Colon (tissue), 2 donors: ENCODE results near the gene MANEA.
"Not testable (repeated sequence)": the region's sequence is repeated elsewhere in the genome, so short reads cannot be mapped to it uniquely, and the experiment has no call there.

Experiments used
- FAIRE-seq: peaks from 2 replicates; lab custom pipeline; 2012; peaks lifted over from hg19 to GRCh38; lab: Jason Lieb, UNC
- donor health status: control.
- donor health status: control.

The MANEA gene, protein sequence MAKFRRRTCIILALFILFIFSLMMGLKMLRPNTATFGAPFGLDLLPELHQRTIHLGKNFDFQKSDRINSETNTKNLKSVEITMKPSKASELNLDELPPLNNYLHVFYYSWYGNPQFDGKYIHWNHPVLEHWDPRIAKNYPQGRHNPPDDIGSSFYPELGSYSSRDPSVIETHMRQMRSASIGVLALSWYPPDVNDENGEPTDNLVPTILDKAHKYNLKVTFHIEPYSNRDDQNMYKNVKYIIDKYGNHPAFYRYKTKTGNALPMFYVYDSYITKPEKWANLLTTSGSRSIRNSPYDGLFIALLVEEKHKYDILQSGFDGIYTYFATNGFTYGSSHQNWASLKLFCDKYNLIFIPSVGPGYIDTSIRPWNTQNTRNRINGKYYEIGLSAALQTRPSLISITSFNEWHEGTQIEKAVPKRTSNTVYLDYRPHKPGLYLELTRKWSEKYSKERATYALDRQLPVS

GRCh38 chr6:95577304-95578105 lies at the start of gene MANEA:
Gene MANEA (plus strand): TSS chr6:95577535. CDS start chr6:95586440, 8,905 bp downstream.
- FAIRE-seq = no peak

DNA sequence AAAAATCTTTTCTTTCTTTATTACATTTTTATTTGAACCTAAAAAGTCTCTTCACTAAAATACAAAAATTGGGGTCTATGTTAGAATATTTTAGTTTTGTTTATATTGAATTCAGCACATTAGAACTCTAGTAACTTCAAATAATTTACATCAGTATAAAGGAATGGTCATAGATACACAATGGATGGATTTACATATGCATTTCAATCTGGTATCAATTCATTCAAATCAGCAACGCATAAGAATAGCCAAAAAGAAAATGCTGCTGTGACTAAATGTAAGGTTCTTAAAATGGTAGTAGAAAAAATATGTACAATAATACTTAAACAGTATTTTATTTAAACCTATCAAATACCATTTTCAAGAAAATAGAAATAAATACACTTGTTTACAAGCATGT lies 47.6 kb upstream of the MANEA start:
- FAIRE-seq = no peak

- no peak for FAIRE-seq
These were observed 47.0 kb upstream of the MANEA start for GRCh38 chr6:95530176-95530819.

- FAIRE-seq = no peak
These were observed 33.5 kb upstream of the MANEA start for GRCh38 chr6:95543798-95544197.

- no peak for FAIRE-seq
These were observed 32.7 kb upstream of the MANEA start for GRCh38 chr6:95544517-95545225.

DNA sequence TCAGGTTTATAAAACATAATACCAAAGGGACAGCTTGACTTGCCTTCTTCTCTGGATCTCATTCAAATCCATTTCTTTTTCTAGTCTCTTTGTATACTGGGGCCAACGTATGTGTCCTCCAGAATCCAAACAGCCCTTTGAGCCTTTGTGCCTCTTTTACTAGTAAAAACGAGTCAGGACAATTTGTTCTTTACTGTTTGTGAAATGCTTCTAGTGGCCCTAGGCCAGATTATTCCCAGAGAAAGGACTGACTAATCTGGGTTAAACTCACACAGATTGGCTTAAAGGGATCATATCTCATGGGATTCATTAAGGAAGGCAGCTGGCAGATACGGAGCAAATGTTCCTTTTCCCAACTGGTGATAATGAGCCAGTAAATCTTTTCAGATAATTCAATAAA lies 32.1 kb upstream of the MANEA start:
- no peak for FAIRE-seq

- FAIRE-seq = no peak
These were observed 31.6 kb upstream of the MANEA start for GRCh38 chr6:95545686-95546085.

DNA sequence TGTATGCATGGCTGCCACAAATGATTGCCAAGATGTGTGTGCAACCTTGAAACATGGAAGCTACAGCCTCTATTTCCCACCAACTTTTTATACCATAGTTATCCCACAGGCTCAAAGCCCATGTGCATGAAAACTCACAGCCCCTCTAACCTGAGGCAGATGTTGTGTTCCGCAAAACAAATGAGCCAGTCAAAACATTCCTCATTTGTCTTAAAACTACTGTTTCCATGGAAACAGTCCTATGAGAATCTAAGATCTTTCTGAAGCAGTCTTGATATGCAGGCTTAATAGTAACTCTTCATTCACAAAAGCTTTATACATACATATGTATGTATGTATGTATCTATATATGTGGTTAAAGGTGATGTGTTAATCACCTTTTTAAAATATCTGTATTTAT lies 31.2 kb upstream of the MANEA start:
- no peak for FAIRE-seq

DNA sequence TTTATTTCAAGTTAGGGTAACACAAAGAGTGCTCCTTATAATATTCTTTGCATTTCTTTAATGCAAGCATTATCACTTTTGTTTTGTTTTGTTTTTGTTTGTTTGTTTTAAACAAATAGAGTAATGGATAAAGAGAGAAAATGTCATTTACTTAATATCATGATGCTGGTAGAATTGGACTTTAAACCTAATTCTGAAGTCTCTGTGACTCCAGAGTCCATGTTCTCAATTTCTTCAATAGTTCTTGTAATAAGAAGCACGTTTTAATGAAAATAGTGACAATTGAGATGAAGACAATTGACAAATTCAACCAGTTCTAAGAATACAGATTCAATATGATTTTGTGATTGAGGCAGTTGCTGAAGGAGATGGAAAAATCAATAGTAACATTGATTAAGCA lies 30.3 kb upstream of the MANEA start:
- peak; percentile 57 for FAIRE-seq

GRCh38 chr6:95548188-95548786 lies 29.0 kb upstream of the MANEA start:
- FAIRE-seq = no peak

- no peak for FAIRE-seq
These were observed 25.5 kb upstream of the MANEA start for GRCh38 chr6:95551678-95552324.

DNA sequence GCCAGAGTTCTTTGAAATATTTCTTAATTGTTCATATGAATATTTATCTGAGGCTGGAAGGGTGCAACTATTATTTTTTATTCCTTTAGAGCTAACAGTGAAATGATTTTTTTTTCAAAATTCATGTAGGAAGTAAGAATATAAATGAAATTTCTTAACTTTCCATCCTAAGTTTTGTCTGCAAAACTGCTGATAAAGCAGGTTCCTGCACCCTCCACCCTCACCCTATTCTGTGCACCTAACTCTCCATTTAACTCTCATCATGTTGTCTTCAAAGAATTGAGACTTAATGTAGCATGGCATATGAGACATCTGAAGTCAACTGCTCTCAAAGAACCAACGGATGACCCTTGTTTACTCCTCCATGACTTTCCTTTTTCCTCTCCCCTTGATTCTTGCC lies 23.5 kb upstream of the MANEA start:
- no peak for FAIRE-seq

DNA sequence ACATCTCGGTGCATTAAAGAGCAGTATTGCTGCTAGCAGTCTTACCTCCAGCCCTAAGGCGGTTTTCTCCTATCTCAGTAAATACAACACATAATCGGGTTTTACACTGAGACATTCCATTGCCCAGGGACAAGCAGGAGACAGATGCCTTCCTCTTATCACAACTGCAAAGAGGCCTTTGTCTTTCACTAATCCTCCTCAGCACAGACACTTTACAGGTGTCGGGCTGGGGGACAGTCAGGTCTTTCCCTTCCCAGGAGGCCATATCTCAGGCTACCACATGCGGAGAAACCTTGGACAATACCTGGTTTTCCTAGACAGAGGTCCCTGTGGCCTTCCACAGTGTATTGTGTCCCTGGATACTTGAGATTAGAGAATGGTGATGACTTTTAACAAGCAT lies 16.4 kb upstream of the MANEA start:
- not testable (repeated sequence) for FAIRE-seq

DNA sequence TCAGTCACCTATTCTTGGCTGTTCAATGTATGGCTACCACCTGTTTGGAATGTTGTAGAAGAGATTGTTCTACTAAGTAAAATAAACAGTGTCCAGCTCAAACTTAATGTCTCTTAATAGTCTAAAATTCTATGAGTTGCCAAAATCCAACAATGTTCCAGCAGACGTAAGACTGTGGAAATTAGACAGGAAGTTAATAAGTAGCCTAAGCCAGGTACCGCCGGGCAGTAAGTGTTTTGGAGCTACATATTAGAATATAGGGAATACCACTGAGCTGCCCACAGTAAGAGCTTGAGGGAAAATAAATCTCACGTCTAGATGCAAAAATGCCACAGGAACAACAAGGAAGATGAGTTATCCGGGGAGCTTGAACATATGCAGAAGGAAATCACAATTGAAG lies 7.8 kb upstream of the MANEA start:
- no peak for FAIRE-seq

GRCh38 chr6:95572098-95572497 lies 5.2 kb upstream of the MANEA start:
- FAIRE-seq = no peak

GRCh38 chr6:95574811-95575210 lies 2.5 kb upstream of the MANEA start:
- FAIRE-seq = no peak

DNA sequence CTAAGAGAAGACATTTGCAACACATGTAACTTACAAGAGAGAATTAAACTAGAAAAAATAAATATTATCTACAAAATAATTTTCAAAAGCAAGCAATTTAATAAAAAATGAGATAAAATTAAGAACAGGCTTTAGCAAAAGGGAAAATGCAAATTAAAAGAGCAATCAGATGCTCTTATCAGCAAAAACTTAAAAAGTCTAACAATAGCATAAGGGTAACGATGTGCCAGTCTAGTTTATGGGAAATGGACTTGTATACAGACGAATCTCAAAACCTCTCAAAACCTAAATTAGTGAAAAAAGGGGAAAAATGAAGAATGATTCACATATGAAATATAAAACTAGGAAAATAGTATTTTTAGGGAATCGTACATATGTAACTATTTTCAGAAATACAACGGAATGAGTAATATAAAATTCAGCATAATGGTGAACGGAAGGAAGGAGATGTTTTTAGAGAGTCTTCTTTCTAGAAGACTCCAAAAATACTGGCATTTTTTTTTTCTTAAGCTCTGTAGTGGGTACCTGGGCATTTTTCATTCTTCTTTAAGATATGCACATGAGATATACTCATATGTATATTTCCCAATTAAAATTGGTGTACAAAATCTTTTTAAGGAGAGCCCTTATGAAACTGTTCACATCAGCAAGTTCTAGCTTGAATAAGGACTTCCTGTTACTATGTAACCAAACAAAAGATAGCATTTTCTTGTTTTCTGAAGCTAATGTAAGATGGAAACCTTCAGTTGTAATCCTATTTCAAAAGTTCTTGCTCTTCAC lies 927 bp upstream of the MANEA start:
- FAIRE-seq = peak; percentile 33

GRCh38 chr6:95576998-95577303 lies 384 bp upstream of the MANEA start:
- FAIRE-seq = no peak

DNA sequence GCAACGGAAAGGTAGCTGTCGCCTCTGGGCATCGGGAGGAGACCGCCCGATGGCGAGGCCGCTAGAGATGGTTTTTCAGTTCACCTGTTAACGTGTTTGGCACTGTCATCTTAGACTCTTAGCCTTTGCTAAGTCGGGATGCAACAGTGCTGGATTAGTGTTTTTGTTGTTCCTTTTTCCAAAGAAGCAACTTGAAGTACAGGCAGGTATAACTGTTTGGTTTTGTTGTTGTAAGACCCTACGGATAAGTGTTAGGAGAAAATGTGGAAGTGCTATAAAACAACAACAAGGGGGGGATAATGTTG lies 723 bp downstream of the MANEA start:
- no peak for FAIRE-seq

GRCh38 chr6:95581073-95581472 lies 3.7 kb downstream of the MANEA start:
- FAIRE-seq = no peak

DNA sequence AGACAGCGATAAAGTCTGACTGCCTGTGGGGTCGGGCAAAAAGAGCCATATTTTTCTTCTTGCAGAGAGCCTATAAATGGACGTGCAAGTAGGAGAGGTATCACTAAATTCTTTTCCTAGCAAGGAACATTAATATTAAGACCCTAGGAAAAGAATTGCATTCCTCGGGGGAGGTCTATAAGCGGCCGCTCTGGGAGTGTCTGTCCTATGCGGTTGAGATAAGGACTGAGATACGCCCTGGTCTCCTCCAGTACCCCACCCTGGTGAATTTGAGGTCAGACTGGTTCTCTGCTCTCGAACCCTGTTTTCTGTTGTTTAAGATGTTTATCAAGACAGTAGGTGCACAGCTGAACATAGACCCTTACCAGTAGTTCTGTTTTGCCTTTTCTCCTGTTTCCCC lies 6.9 kb downstream of the MANEA start:
- not testable (repeated sequence) for FAIRE-seq
